ENCODE data around the gene PCAT7.
"Not testable (repeated sequence)": the region's sequence is repeated elsewhere in the genome, so short reads cannot be mapped to it uniquely, and the experiment has no call there.

PCAT7 gene

DNA sequence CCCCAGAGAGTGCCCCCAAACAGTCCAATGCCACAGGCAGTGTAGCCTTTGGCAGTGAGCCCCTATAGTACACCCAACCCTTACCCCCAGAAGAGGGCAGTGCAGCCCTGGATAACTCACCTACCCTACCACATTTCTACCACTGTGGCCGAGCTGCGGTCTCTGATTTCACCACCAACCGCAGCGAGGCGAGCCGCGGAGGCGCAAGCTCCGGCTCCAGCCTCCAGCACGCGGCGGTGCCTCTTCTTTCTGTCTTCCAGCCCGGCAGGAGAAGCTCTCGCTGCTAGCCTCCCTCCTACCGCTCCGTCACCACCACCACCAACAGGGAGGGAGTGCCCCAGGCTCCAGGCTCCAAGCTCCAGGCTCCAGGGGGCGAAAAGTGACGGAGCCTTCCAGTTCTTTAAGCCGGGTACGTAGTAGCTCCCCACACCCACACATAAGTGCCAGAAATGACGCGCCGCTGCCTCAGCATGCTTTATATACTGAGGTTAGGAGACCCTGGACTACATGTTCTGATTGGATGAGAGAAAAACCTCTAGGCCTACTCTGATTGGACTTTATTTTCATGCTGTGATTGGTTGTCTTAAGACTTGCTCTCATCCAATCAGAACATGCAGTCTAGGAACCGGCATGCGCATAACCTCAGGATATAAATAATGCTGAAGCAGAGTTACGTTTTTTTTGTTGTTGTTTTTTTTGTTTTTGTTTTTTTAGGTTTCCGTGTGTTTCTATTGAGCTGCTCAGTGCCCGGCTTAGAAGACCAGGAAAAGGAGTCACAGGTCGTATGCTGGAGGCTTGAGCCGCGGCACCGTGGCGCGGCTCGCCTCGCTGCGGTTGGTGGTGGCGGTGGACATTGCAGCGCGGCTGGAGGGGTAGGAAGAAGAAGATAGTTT is at the start of gene PCAT7:
PCAT7 (plus strand) TSS at position 645 of the 893 bp plus-strand sequence.
- DNase-seq = peak; percentile 68 to 98 (median 94)

DNA sequence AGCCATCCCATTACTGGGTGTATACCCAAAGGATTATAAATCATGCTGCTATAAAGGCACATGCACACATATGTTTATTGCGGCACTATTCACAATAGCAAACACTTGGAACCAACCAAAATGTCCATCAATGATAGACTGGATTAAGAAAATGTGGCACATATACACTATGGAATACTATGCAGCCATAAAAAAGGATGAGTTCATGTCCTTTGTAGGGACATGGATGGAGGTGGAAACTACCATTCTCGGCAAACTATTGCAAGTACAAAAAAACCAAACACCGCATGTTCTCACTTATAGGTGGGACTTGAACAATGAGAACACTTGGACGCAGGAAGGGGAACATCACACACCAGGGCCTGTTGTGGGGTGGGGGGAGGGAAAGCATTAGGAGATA is 48.5 kb upstream of the PCAT7 start:
- DNase-seq = not testable (repeated sequence)

- no peak for DNase-seq
Observed at GRCh38 chr9:94507531-94508258, 47.2 kb upstream of the PCAT7 start.

DNA sequence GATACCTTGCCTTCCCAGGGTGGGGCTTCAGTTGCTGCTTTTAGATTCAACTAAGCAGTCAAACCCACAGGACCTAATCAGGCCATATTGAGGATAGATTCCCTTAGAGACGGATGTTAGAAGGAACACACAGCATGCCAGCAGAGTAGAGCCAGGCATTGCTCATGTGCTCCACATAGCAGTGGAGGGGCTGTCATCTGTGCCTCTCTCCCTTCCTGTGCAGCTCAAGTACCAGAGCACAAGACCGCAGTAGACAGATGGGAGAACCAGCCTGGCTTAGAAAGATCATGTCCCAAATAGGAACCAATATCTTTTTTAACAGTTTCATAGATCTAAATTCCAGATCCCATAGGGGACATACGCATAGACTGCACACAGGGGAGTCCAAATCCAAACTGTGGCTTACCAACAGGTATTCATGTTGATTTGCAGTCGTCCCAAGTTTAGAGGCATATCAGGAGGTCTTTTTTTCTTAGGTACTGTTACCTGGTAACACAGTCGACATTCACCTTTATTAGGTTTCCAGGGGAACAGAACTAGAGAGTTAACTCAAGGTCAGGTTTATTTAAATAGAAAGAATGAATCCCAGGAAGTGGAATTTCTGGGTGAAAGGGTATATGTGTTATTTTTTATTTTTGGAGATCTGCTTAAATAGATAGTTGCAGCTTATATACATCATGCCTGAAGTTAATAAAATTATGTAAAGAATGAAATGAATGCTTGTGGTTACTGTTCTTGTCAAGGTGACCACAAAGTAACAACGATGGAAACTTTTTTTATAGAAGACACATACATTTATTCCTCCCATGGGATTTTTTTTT is 43.5 kb upstream of the PCAT7 start:
- DNase-seq = no peak

DNA sequence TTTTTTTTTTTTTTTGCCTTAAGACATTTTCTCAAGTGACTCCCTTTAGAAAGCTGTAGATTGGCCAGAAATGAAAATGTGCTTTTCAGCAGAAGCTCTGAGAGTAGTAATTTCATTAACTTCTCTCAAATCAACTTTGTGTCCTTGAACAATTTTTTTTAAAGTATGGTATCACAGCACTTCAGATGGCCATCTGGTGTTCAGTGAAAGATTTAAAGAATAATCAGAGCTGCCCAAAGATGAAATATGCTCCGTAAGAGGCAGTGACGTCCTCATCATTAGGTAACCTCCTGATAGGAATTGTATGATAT is 43.0 kb upstream of the PCAT7 start:
- DNase-seq = no peak

DNA sequence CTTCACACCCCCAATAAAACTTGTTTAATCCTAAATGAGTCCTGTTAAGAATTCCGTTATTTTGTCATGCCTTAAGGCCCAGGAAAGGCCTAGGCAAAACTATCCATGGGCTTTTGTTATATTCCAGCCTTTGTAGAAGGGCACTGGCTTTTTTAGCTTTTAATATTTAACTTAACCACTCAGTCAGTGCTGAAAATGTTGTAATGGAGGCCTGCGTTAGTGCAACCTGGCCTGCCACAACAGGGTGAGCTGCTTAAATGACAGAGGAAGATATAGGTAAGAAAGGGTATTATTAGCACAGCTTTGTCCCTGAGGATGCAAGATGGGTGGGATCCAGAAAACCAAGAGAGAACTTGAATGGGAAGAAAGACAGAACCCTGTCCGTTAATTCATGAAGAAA is 40.2 kb upstream of the PCAT7 start:
- DNase-seq = no peak

GRCh38 chr9:94517254-94517653 is 37.6 kb upstream of the PCAT7 start:
- no peak for DNase-seq

DNA sequence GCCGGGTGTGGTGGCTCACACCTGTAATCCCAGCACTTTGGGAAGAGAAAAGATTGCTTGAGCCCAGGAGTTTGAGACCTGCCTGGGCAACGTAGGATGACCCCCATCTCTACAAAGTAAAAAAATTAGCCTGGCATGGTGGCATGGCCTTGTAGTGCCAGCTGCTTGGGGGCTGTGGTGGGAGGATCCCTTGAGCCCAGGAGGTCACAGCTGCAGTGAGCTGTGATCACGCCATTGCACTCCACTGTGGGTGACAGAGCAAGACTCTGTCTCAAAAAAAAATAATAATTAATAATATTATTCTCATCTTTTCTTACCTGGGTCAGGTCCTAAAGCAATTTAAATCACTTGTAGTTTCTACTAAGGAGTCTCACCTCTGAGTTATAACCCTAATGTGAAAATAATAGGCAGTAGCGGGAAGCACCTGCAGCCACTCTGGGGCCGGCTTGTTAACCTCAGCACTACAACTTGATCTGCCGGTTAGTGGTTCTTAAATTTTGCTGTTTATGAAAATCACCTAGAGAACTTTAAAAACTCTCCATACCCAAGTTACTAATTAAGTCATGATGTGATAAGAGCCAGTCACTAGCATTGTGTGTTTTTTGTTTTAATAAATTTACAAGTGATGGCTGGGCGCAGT is 29.4 kb upstream of the PCAT7 start:
- DNase-seq = no peak

- DNase-seq = no peak
Observed at GRCh38 chr9:94526271-94526670, 28.6 kb upstream of the PCAT7 start.

- no peak for DNase-seq
Observed at GRCh38 chr9:94526951-94527350, 27.9 kb upstream of the PCAT7 start.

DNA sequence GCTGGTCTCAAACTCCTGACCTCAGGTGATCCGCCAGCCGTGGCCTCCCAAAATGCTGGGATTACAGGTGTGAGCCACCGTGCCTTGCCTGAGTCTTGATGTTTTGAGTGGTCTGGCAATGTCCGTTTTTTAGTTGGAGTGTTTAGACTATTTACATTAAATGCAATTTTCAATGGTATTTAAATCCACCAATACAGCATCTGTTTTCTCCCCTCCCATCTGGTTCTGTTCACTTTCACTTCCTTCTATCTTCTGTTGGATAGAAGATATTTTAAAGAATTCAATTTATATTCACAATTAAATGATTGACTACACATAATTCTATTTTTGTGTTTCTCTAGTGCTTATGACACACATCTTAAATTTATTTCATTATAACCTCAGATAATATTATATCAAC is 26.0 kb upstream of the PCAT7 start:
- DNase-seq = no peak

DNA sequence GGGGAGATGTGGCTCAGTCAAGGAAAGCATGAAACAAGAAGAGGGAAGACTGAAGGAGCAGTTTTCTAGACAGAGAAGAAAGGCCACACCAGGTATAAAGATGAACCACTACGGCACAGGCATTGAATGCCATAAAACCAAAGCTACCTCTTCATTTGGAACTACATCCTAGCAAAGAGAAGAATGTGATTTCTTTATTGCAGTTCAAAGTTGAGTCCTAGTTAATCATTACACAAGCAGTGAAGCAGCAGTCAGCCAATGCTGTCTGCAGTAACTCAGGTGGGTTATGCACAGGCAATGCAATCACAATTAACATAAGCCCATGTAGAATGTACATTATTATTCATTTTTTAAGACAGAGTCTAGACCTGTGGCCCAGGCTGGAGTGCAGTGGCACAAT is 21.7 kb upstream of the PCAT7 start:
- DNase-seq = no peak

- DNase-seq = no peak
Observed at GRCh38 chr9:94533601-94534000, 21.3 kb upstream of the PCAT7 start.

- DNase-seq = no peak
Observed at GRCh38 chr9:94534901-94535300, 20.0 kb upstream of the PCAT7 start.

GRCh38 chr9:94538908-94539307 is 16.0 kb upstream of the PCAT7 start:
- no peak for DNase-seq

DNA sequence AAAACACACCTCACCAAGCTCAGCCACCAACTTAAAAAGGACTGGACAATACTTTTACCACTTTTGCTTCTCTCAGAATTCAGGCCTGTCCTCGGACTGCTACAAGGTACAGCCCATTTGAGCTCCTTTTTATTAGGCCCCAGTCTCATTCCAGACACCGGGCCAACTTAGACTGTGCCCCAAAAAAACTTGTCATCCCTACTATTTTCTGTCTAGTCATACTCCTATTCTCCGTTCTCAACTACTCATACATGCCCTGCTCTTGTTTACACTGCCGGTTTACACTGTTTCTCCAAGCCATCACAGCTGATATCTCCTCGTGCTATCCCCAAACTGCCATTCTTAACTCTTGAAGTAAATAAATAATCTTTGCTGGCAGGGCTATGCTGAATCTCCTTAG is 10.5 kb upstream of the PCAT7 start:
- DNase-seq = not testable (repeated sequence)

- DNase-seq = no peak
Observed at GRCh38 chr9:94545940-94546339, 8.9 kb upstream of the PCAT7 start.

GRCh38 chr9:94553029-94553938 is 1.6 kb upstream of the PCAT7 start:
- peak in 2 of 3 experiments; percentile 27 to 29 for DNase-seq

GRCh38 chr9:94554078-94554438 is 825 bp upstream of the PCAT7 start:
- DNase-seq = peak in 1 of 3 experiments; percentile 72

GRCh38 chr9:94557376-94557775 is 2.5 kb downstream of the PCAT7 start:
- no peak for DNase-seq

DNA sequence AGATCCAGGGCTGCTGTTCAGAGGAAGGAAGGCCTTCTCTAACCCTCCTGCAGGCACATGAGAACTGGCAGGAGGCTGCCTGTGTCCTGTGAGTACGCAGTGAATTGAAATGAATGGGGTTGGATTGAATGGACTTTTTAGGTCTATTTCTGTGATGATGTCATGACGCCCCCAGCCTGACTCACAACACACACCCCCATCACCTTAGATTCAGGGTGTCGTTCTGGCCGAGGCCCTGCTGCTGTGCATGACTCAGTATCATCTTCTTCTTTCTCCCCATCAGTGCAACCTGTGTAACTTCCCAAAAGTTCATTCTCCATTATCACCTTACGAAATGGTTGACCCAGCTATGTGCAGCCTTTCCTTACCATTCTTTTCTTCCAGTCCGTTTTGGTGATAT is 5.4 kb downstream of the PCAT7 start:
- no peak for DNase-seq

GRCh38 chr9:94563548-94563947 is 8.7 kb downstream of the PCAT7 start:
- DNase-seq = no peak

All from NCI-H1417 (cell line).